Hepatic stellate cell (primary cell): Measurements from ENCODE around the gene EGLN2.
A peak's percentile ranks its signal among the peaks of the same experiment; 100 is the strongest.
"Not testable (repeated sequence)": the region's sequence is repeated elsewhere in the genome, so short reads cannot be mapped to it uniquely, and the experiment has no call there.

ENCODE experiments used
- DNase-seq: peaks from one replicate; pipeline ENCODE4 v3.0.0; 2011; ENCODE audit warnings: low spot score

EGLN2 gene

GRCh38 chr19:40819479-40820234 lies 20.7 kb downstream of the EGLN2 start:
- DNase-seq, result not testable (repeated sequence)

- DNase-seq, result no peak
Measured at GRCh38 chr19:40822161-40822560, 23.2 kb downstream of the EGLN2 start.

GRCh38 chr19:40822704-40823553 lies 23.9 kb downstream of the EGLN2 start:
- not testable (repeated sequence) for DNase-seq

- DNase-seq, result not testable (repeated sequence)
Measured at GRCh38 chr19:40824916-40825315, 25.9 kb downstream of the EGLN2 start.

GRCh38 chr19:40825460-40826095 lies 26.6 kb downstream of the EGLN2 start:
- not testable (repeated sequence) for DNase-seq

- not testable (repeated sequence) for DNase-seq
Measured at GRCh38 chr19:40826312-40826698, 27.3 kb downstream of the EGLN2 start.

GRCh38 chr19:40826699-40827385 lies 27.9 kb downstream of the EGLN2 start:
- DNase-seq, result not testable (repeated sequence)

- no peak for DNase-seq
Measured at GRCh38 chr19:40827386-40828247, 28.6 kb downstream of the EGLN2 start.

- no peak for DNase-seq
Measured at GRCh38 chr19:40829205-40829604, 30.2 kb downstream of the EGLN2 start.

GRCh38 chr19:40830741-40831140 lies 31.8 kb downstream of the EGLN2 start:
- DNase-seq, result not testable (repeated sequence)

GRCh38 chr19:40831502-40832430 lies 32.8 kb downstream of the EGLN2 start:
- DNase-seq, result peak; percentile 29

- not testable (repeated sequence) for DNase-seq
Measured at GRCh38 chr19:40832431-40832790, 33.4 kb downstream of the EGLN2 start.

- not testable (repeated sequence) for DNase-seq
Measured at GRCh38 chr19:40833728-40834533, 34.9 kb downstream of the EGLN2 start.

- DNase-seq, result no peak
Measured at GRCh38 chr19:40836754-40837429, 37.9 kb downstream of the EGLN2 start.

- not testable (repeated sequence) for DNase-seq
Measured at GRCh38 chr19:40838477-40838876, 39.5 kb downstream of the EGLN2 start.

GRCh38 chr19:40842012-40842411 lies 43.0 kb downstream of the EGLN2 start:
- DNase-seq, result not testable (repeated sequence)

- DNase-seq, result not testable (repeated sequence)
Measured at GRCh38 chr19:40842997-40843652, 44.1 kb downstream of the EGLN2 start.

GRCh38 chr19:40843653-40844052 lies 44.7 kb downstream of the EGLN2 start:
- DNase-seq, result not testable (repeated sequence)
